ENCODE data around the gene HIC1. TPM values are rescaled to one million over a fixed set of nuclear protein-coding genes. Genes with fewer than 3 reads are reported as not detected.

Gene HIC1
- total RNA-seq, 4 donors from 2014 or later, result 3.6 to 26.8 (median 10.0) TPM

GRCh38 chr17:2064980-2065785, 10.3 kb downstream of the HIC1 start:
- no peak for TF ChIP-seq CTCF (IDR thresholded peaks at IDR 0.05; ENCODE audit: low read depth)

GRCh38 chr17:2065949-2066400, 11.1 kb downstream of the HIC1 start:
- no peak for TF ChIP-seq CTCF (IDR thresholded peaks at IDR 0.05; ENCODE audit: low read depth)

- TF ChIP-seq CTCF (IDR thresholded peaks at IDR 0.05; ENCODE audit: low read depth), result no peak
Observed at GRCh38 chr17:2067048-2067561, 12.2 kb downstream of the HIC1 start.

GRCh38 chr17:2067608-2068024, 12.7 kb downstream of the HIC1 start:
- TF ChIP-seq CTCF (IDR thresholded peaks at IDR 0.05; ENCODE audit: low read depth), result no peak

GRCh38 chr17:2068031-2068518, 13.2 kb downstream of the HIC1 start:
- no peak for TF ChIP-seq CTCF (IDR thresholded peaks at IDR 0.05; ENCODE audit: low read depth)

GRCh38 chr17:2068519-2069051, 13.7 kb downstream of the HIC1 start:
- no peak for TF ChIP-seq CTCF (IDR thresholded peaks at IDR 0.05; ENCODE audit: low read depth)

All from subcutaneous adipose tissue (tissue), 4 donors.